ENCODE data around the gene ATF3.
A peak's percentile ranks its signal among the peaks of the same experiment; 100 is the strongest.

ATF3 gene

DNA sequence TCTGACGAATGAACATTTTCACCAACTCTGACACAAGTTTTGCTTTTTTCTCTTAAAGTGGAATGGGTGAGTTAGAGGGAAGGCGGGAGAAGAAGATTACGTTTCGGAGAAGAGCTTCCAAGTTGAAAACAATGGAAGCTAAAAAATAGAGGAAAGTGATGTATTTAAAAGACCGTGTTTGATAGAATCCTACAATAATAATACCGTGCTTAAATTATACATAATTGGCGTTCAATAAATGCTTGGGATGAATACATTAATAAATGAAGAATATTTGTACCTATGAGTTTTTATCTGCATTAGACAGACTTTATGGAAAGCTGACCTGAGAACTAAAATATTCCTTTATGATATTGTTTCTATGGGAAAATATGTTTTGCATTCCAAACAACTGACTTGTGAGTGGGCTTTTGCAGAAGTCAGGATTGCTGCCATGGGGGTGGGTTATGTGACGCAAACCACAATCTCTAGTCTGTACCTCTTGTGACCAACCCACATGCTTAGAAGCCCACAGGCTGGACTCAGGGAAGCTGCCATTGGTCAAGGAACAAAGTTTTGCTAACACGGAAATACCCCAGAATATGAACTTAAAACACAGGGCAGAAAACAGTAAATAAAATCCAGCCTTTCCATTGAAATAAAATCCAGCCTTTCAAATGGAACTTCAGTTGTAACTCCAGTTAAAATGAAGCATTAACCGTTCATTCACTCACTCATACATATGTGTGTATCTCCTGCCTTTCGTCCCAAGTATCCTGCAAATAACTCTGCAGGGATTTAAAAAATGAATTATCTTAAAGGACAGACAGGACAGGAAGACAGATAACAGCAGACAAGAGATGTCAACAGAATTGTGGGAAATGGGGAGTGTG lies 21.3 kb upstream of the ATF3 start:
- DNase-seq, result no peak

DNA sequence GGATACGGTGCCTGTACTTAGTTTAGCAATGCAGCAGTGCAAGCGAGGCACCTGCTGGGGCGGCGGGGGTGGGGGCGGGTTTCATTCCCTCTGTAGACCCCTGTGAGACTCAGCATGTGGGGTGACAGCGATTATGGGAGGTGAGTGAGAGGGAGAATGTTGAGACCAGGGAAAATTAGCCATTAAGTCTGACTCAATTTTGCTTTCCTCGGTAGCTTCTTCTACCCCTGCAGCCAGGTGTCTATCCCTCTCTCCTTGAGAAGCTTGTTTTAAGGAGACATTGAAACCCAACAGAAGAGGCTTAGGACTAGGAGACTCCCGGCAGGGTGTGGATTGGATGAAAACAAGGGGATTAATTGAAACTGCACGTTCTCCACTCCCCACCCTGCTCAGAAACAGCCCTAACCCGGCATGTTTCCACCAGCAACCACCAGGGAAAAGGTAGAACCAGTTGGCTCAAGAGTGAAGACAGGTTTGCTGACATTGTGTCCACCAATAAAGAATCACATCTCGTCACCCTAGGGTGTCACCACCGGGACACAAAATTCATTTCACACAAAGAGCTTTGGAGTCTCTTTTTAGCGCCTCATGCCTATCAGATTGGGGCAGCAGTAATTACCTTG lies 20.6 kb upstream of the ATF3 start:
- no peak for DNase-seq

GRCh38 chr1:212589446-212589845 lies 19.1 kb upstream of the ATF3 start:
- no peak for DNase-seq

GRCh38 chr1:212591922-212592321 lies 16.6 kb upstream of the ATF3 start:
- no peak for DNase-seq

DNA sequence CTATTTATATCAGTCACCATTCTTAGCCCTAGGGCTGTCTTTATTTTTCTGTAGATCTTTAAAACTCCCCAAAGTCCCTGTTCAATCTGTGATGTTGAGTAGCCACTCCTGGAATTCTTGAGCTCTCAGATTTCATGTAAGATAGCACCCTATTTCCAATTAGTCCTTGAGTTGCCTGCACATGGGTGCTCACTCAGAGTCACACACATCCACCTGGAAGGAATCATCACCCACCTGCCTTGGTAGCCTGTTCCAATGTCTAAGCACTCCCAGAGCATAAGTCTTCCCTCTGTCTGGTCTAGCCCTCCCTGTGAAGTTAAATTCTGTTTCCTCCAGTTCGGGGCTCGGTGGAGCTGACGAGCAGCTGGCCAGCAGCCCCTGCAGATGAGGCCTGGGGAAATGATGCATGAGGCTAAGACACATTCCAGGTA lies 14.7 kb upstream of the ATF3 start:
- no peak for DNase-seq

DNA sequence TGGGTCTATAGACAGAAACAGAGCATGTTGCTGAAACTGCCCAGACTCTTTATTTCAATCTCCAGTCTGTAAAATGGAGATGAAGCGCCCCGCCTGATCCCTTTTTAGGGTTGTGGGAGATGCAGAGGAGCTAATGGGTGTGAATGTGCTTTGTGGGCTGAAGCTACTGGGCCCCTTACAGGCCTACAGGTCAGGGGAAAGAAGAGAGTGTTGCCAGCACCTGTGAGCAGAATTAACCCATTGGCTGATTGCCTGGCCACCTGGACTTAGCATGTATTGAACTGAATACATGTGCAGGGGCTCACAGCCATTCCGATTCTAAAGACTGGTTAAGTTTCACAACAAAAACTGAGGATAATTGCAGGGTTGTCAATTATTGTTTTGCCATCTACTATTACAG lies 13.9 kb upstream of the ATF3 start:
- no peak for DNase-seq

DNA sequence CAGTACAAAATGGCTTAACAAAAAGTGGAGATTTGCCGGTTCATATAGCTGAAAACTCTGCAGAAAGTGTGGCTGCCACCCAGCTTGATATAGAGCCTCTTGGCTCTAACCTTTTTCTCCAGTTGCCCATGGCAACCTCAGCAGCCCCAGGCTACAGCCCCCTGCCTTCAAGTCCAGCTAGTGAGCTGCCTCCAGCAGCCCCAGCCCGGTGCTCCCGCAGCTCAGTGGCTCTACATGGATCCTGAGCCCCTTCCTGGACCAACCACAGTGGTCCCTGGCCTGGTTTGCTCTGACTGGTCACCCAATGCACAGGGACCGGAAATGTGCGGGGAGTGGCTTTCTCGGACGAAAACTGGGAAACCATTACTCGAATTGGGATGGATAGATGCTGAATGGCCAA lies 13.3 kb upstream of the ATF3 start:
- no peak for DNase-seq

GRCh38 chr1:212595787-212596714 lies 12.5 kb upstream of the ATF3 start:
- DNase-seq, result no peak

DNA sequence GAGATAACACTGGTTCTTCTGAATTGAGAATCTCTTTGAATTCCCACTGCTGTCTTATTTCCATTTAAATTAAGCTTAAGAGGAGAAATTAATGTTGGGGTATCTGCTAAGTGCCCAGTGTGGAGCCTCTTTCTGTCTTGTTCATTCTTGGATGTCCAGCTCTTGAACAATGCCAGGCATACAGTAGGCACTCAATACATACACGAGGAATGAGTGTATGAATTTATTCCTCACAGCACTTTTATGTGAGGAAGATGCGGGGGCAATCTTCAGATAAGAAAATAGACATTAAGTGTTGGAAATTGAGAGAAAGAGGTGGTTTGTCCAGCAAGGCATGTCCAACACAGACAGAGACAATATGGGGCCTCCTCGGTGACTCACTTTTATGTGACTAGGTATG lies 11.8 kb upstream of the ATF3 start:
- DNase-seq, result no peak

- no peak for DNase-seq
Measured at GRCh38 chr1:212597487-212597886, 11.1 kb upstream of the ATF3 start.

GRCh38 chr1:212600071-212600915 lies 8.3 kb upstream of the ATF3 start:
- DNase-seq, result no peak

DNA sequence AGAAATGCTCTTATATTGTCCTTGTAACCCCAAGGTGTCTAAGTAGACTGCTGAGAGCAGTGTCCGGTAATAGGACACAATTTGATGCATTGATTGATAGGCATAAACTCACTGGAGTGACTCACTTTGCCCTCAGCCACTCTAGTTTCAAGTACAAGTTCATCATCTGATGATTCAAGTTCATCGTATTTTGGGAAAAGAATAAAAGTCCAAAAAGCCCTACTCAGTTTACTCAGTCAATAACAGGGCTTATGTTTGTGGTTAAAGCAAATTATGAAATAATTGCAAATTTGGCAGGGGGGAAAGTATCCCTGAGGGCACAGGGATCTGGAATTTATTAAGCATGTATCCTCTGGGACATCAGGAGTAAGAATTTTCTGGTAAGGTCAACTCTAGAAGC lies 7.6 kb upstream of the ATF3 start:
- no peak for DNase-seq

DNA sequence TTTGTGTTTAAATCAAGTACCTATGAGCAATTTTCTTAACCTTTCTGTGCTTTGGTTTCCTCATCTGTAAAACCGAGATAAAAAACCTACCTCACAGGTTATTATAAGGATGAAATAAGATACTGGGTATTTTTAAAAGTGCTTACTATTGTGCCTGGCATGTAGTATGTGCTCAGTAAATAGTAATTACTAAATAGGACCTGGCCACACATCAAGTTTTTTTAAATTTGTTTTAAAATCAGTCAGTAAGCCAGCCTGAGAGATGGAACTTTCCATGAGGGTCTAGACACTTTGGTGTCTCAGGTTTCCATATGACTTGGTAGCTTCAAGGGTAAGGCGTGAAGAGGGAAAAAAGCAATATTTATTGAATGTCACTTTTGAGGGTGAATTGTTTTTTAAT lies 7.0 kb upstream of the ATF3 start:
- no peak for DNase-seq

- DNase-seq, result no peak
Measured at GRCh38 chr1:212605441-212606394, 2.8 kb upstream of the ATF3 start.

GRCh38 chr1:212606395-212607205 lies 2.0 kb upstream of the ATF3 start:
- peak; percentile 68 for DNase-seq

DNA sequence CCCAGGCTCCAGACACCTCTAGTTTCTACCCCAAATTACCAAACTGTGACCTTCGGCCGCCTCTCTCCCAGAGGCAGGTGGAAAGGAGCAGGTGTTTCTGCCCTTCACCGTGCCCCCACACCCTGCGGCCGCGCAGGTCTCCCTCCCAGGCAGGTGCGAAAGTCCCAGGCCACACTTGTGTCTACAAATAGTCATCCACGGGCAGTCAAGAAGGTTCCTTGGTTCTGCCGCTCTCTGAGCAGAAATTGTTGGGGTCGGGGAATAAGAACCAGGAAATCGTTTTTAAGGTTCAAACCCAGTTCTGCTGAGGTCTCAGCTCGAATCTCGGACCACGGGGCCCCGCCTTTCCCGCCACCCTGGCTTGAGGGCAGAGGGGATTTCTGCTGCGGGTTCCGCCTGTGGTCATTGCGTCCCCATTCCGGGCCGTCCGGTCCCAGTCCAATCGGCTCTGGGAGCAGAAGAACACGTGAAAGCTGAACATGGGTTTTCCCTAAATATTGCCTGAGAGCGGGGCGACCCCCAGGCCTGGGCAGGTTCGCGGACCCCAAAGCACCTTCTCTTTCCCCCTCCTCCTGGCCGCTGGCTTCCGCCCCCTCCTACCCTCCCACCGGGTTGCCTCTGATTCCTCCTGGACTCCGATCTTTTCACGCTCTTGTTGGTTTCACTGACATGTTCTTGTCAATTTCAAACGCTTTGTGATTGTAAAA lies 1.2 kb upstream of the ATF3 start:
- peak; percentile 65 for DNase-seq

DNA sequence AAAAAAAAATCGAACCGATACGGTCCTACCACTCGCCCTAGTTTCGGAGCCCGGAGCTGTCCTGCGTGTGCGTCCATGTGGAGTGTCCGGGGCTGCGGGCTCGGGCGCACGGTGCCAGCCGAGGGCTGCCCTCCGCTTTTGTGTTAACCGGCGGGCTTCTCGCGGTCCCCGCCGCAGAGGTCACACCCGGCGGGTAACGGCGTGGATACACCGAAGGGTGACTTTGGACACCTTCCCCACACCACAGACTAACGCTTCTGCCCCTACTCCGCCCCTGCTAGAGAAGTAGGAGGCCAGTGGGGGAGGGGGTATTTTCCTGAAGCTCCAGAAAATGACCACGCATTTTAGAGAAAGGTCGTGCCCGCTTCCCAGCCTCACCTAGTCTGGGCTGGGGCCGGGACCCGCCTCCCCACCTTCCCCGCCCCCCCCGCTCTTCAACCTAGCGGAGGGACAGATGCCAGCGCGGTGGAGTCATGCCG lies 609 bp upstream of the ATF3 start:
- DNase-seq, result no peak

DNA sequence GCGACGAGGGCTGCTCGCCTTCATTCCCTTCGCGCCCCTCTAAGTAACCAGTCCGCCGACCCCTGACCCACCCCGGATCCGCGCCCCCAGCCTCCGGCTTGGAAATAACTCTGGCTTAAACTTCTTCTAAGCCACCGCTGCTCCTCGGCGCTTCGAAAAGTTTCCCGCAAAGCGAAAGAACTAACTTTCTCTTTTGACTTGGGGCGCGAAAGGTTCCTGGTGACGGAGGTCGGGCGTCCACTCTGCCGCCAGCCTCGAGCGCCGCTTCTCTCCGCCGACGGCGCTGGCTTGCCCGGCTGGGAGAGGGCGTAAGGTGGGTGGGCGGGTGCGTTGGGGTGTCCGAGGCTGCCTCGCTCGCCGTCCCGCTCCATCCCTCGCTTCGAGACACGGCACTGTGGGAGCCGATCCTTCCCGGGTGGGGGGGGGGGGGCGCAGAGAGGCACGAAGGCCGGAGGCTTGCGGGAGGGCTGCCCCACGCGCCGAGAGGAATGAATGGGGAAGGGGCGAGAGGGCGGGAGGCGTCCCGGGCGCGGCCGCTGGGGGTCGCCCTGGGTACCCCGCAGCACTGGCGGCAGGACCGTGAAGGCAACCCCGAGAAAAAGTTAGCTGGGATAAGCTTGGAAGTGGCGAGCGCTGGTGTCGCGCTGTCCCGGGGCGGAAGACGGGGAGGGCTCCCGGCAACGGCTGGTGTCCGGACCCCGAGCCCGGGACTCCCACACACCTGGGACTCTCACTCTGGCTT lies 569 bp downstream of the ATF3 start:
- peak; percentile 77 for DNase-seq

Measured in activated CD8-positive, alpha-beta memory T cell treated with anti-CD3 and anti-CD28 coated beads, Interleukin-2, amount 50 U/mL, for 48 hours (primary cell).